ENCODE results near the gene DDAH1.

DDAH1 gene

GRCh38 chr1:85437139-85437538, 27.8 kb downstream of the DDAH1 start:
- no peak overlapping the region for H3K4me3 ChIP-seq (ENCODE audit: insufficient read depth, low read length, poor library complexity, severe bottlenecking)
- H3K27me3 ChIP-seq (ENCODE audit: low read length): no peaks in the 10 kb centered on the region
- H3K79me2 ChIP-seq (ENCODE audit: insufficient read depth, low read length): no peaks in the 10 kb centered on the region
- no peaks in the 10 kb centered on the region for H3K36me3 ChIP-seq (ENCODE audit: low read length)
- H3K4me2 ChIP-seq (ENCODE audit: low read depth, low read length, poor library complexity, severe bottlenecking): no peak overlapping the region
- H3K9ac ChIP-seq (ENCODE audit: low read length): no peak overlapping the region
- H3K9me2 ChIP-seq (replicated peaks; ENCODE audit: insufficient read depth, low read length): no peaks in the 10 kb centered on the region
- H3F3A ChIP-seq (ENCODE audit: insufficient read depth): no peaks in the 10 kb centered on the region
- H3K27ac ChIP-seq (ENCODE audit: low read depth, low read length): no peak overlapping the region
- no peaks in the 10 kb centered on the region for H3K9me3 ChIP-seq (ENCODE audit: insufficient read depth, low read length)
- no peaks in the 10 kb centered on the region for H4K20me1 ChIP-seq (ENCODE audit: low read depth, low read length)
- no peak overlapping the region for H2AFZ ChIP-seq (ENCODE audit: low read depth, low read length, severe bottlenecking)
- TF ChIP-seq CTCF (IDR thresholded peaks at IDR 0.05; ENCODE audit: insufficient read depth, low read length, poor library complexity, severe bottlenecking) (no peak), EZH2phosphoT487 (conservative IDR thresholded peaks at IDR 0.05; ENCODE audit: low read length) (no peak)

GRCh38 chr1:85433096-85433495, 31.9 kb downstream of the DDAH1 start:
- no peaks in the 10 kb centered on the region for H3K9me3 ChIP-seq (ENCODE audit: insufficient read depth, low read length)
- H3F3A ChIP-seq (ENCODE audit: insufficient read depth): no peaks in the 10 kb centered on the region
- H2AFZ ChIP-seq (ENCODE audit: low read depth, low read length, severe bottlenecking): no peak overlapping the region
- H3K36me3 ChIP-seq (ENCODE audit: low read length): no peaks in the 10 kb centered on the region
- H3K27me3 ChIP-seq (ENCODE audit: low read length): no peaks in the 10 kb centered on the region
- H3K4me3 ChIP-seq (ENCODE audit: insufficient read depth, low read length, poor library complexity, severe bottlenecking): no peak overlapping the region
- no peaks in the 10 kb centered on the region for H3K79me2 ChIP-seq (ENCODE audit: insufficient read depth, low read length)
- no peaks in the 10 kb centered on the region for H3K9me2 ChIP-seq (replicated peaks; ENCODE audit: insufficient read depth, low read length)
- no peak overlapping the region for H3K9ac ChIP-seq (ENCODE audit: low read length)
- H3K4me2 ChIP-seq (ENCODE audit: low read depth, low read length, poor library complexity, severe bottlenecking): no peak overlapping the region
- H3K27ac ChIP-seq (ENCODE audit: low read depth, low read length): no peak overlapping the region
- no peaks in the 10 kb centered on the region for H4K20me1 ChIP-seq (ENCODE audit: low read depth, low read length)
- TF ChIP-seq CTCF (IDR thresholded peaks at IDR 0.05; ENCODE audit: insufficient read depth, low read length, poor library complexity, severe bottlenecking) (no peak), EZH2phosphoT487 (conservative IDR thresholded peaks at IDR 0.05; ENCODE audit: low read length) (no peak)

- H3K4me2 ChIP-seq (ENCODE audit: low read depth, low read length, poor library complexity, severe bottlenecking): no peak overlapping the region
Measured at GRCh38 chr1:85428471-85429089, 36.4 kb downstream of the DDAH1 start.

More at GRCh38 chr1:85428471-85429089, 36.4 kb downstream of the DDAH1 start:
- TF ChIP-seq CTCF (IDR thresholded peaks at IDR 0.05; ENCODE audit: insufficient read depth, low read length, poor library complexity, severe bottlenecking) (no peak), EZH2phosphoT487 (conservative IDR thresholded peaks at IDR 0.05; ENCODE audit: low read length) (no peak)
- Histone ChIP-seq H3K4me3 (ENCODE audit: insufficient read depth, low read length, poor library complexity, severe bottlenecking) (no peak overlapping the region), H3K36me3 (ENCODE audit: low read length) (no peaks in the 10 kb centered on the region), H3K79me2 (ENCODE audit: insufficient read depth, low read length) (no peaks in the 10 kb centered on the region), H3K27me3 (ENCODE audit: low read length) (no peaks in the 10 kb centered on the region), H3K9ac (ENCODE audit: low read length) (no peak overlapping the region), H2AFZ (ENCODE audit: low read depth, low read length, severe bottlenecking) (no peak overlapping the region), H3F3A (ENCODE audit: insufficient read depth) (no peaks in the 10 kb centered on the region), H4K20me1 (ENCODE audit: low read depth, low read length) (no peaks in the 10 kb centered on the region), H3K27ac (ENCODE audit: low read depth, low read length) (no peak overlapping the region), H3K9me2 (replicated peaks; ENCODE audit: insufficient read depth, low read length) (no peaks in the 10 kb centered on the region), H3K9me3 (ENCODE audit: insufficient read depth, low read length) (no peaks in the 10 kb centered on the region)

Measured in SU-DHL-6 (cell line).